Upper lobe of left lung (tissue), 4 donors: ENCODE measurements around the gene DMD.

Source experiments
- CTCF ChIP-seq, 6 experiments: fragments of 450-650 bp in 4 of 6; fragments of 200-600 bp in 2 of 6; sonication (generic) in 2 of 6; IDR thresholded peaks; one replicate each; pipeline ENCODE4 v1.5.1; 2016 to 2019; ENCODE audit warnings: antibody characterized with exemption in 6 of 6
- EP300 ChIP-seq, 4 donors: sonication (generic); formaldehyde crosslinking; IDR thresholded peaks; one replicate each; pipeline ENCODE4 v1.5.1; 2017; ENCODE audit warnings: antibody characterized with exemption in 4 of 4, control low read depth in 2 of 4
- POLR2A ChIP-seq, 4 donors: fragments of 450-650 bp; IDR thresholded peaks; one replicate each; pipeline ENCODE4 v1.5.1; 2016 to 2017; ENCODE audit warnings: antibody characterized with exemption in 4 of 4, mild to moderate bottlenecking in 2 of 4
- POLR2AphosphoS5 ChIP-seq, 2 donors: sonication (generic); formaldehyde crosslinking; IDR thresholded peaks; one replicate each; pipeline ENCODE4 v1.5.1; 2017; ENCODE audit warnings: antibody characterized with exemption in 2 of 2

- TF ChIP-seq CTCF (IDR thresholded peaks at IDR 0.05) (no peak), POLR2AphosphoS5 (IDR thresholded peaks at IDR 0.05) (no peak), POLR2A (IDR thresholded peaks at IDR 0.05) (no peak), EP300 (IDR thresholded peaks at IDR 0.05) (no peak)
Measured at GRCh38 chrX:32524385-32524784, 687.0 kb downstream of the DMD start.
